GM21717 (cell line): Measurements from ENCODE around the gene SRBD1.

Experiments used
- ATAC-seq: cut with Tn5 transposase; IDR thresholded peaks from one replicate; pipeline ENCODE4 v1.9.1; 2021; ENCODE audit warnings: mild to moderate bottlenecking, moderate library complexity; ENCODE audit not compliant: unreplicated experiment

Gene SRBD1

DNA sequence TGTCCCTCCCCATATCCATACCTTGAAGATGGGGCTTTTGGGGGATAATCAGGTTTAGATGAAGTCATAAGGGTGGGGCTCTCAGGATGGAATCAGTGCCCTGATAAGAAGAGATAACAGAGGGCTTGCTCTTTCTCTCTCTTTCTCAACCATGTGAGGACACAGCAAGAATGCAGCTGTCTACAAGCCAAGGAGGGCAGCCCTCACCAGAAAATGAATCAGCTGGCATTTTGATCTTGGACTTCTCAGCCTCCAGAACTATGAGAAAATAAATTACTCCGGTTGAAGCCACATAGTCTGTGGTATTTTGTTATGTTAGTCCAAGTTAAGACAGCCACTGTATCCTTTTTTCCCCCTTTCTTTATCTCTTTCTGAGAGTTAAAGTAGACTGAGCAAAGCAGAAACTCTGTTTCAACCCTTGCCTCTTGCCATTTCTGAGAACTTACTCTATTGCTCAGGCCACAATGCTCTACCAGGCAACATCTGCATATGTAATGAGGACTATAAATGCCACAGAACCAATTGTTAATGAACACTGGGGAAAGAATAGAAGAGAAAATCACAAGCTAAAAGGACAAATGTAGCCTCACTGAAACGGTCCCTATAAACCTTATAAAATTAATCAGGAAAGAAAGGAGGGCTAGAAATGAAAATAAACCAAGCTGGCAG lies 56.9 kb downstream of the SRBD1 start:
- no peak for ATAC-seq

DNA sequence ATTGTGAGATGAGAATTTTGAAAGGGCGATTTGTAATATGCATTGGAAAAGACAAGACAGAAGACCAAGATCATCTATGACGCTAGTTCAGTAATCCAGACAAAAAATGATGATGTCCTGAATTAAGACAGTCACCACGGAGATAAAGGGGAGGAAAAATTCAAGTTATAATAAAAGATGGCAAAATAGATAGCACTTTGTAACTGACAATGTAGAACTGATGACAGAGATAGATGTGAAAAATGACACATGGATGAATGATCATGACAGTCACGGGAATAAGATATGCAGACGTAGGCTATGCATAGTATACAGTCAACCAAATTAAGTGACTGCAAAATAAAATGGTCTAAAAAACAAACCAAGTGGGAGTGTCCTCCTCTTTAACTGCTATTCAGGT lies 59.2 kb downstream of the SRBD1 start:
- ATAC-seq = no peak

DNA sequence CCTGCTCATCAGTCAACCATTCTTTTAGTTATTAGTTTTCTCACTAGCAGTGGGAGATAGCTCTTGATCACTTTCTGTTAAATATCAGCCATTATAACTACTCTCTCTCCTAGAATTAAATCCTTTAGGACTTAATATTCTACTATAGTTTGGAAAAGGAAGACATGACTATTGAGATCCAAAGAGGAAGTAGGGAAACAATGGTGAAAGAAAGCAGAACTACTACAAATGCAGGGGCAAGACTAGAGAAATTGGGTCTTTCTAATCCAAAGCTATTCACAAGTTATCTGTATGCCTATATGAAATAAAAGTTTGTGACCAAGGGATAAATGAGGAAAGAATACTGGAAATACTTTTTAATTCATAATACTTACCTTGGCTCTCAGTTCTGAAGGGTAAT lies 65.1 kb downstream of the SRBD1 start:
- ATAC-seq = no peak

DNA sequence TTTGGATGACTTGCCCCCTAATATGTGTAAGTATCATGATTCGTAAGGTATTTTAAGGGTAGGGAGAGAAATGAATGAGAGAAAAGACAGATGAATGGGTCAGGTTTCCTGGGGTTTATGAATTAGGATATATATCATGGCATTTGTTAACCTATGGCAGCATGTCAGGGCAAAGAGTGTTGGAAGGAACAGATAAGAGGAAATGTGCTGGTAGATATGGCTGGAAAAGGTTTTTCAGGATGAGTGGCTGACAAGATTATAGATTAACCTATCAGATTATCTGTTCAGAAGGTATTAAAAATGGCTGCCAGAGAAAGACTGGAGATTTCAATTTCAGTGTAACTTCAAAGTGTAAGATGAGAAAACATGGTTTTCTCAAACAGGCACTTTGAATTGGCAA lies 67.8 kb downstream of the SRBD1 start:
- ATAC-seq = no peak

DNA sequence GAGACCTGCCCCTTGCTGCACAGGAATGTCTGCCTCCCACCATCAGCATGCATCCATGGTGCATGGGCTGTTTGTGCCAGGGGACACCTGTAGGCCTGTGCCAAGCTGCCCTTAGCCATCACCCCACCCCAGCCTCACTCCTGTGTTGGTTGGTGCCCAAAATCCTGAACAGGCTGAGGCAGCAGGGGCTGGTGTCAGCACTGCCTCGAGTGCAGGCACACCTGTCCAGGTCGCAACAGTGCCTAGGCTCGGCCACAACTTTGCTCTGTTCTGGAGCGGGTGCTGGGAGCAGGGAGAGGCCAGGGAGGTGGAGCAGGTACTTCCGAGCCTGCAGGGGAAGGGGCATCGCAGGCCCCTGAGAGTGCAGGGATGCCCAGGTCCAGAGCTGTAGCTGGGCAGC lies 69.1 kb downstream of the SRBD1 start:
- ATAC-seq = no peak

DNA sequence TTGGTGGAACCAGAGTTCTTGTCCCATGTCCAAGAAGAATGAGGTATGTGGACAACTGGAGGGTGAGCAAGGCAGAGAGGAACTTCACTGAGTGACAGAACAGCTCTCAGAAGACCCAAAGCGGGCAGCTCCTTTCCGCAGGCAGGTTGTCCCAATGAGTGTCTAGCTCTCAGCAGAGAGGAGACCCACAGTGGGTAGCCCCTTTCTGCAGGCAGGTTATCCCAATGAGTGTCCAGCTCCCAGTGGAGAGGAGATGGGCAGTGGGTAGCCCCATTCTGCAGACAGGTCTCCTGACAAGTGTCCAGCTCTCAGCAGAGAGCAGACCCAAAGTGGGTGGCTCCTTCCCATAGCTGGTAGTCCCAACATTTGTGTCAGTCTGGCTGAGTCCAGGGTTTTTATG lies 69.6 kb downstream of the SRBD1 start:
- no peak for ATAC-seq

DNA sequence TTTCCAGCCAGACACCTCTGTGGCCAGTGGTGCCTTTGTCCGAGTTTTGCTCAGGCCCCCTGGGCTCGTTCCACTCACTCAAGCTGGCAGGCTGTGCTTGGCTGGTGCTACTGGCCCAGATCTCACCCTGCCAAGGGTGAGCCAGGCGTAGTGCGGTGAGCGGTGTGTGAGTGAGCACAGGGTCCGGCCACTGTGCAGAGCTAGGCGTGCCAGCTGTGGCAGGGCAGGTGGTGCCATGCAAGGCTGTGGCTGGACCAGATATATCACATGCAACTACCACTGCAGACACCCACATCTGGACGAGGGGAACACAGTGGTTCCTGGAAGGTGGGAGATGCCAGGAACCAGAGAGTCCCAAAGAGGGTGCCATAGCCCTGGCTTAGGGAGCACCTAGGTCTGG lies 70.1 kb downstream of the SRBD1 start:
- no peak for ATAC-seq

DNA sequence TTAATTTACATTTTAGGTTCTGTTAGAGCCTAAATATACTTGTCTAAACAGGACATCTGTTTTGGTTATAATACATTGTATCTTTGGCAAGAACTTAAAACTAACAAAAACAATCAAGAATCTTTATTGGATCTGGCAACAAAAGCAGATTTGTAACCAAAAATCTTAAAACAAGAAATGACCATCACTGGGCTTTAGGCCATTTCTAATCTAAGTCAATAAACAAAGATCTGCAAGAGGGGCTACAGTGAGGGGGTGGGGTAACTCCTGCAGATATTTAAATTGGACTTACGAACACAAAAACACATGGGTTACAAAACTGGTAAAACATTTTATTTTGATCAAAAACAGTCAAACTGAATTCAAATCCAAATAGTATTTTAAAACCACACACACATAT lies 77.3 kb downstream of the SRBD1 start:
- no peak for ATAC-seq

DNA sequence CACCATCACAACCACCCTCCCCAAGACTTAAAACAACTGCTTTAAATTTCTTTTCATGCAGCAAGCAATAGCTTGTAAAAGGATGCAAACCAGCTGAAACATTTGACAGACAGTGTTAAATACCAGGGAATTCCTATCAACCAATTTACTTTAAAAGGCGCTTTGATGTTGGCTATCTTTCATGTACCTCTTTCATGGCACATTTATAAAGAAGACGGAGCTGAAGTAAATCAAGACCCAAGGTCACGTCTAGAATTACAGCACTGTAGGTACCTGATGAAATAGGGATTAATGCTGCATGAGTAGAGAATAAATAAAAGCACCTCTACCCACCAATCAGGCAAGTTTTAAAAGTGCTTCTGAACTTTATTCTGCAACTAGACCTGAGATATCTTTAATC lies 78.9 kb downstream of the SRBD1 start:
- no peak for ATAC-seq

DNA sequence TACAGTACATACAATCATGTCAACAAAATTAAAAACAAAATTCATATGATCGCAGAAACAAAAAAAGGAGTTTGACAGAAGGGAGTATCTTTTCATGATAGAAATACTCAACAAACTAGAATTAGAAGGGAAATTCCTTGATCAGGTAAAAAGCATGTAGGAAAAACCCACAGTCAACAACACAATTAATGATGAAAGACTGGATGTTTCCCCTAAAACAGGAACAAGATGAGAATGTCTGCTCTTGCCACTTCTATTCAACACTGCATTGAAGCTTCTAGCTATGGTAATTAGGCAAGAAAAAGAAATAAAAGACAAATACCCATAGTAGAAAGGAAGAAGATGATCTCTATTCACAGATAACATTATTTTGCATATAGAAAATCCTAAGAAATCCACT lies 87.1 kb downstream of the SRBD1 start:
- ATAC-seq = no peak

DNA sequence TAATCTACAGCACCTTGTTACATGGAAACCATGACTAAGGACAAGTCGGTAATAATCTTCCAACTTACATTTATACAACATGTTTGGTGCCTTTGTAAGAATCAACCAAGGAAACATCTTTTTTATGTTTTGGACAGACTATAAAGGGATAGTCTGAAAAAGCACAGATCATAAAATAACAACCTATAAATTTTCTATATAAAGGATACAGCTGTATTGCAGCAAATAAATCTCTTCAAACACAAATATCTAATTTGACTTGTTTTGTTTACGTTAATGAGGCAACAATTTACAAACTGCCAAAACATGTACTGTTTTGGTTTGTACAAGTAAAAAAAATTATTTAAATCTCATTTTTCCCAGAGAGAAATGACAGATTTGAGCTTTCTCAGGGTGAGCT lies 92.5 kb downstream of the SRBD1 start:
- ATAC-seq = no peak

DNA sequence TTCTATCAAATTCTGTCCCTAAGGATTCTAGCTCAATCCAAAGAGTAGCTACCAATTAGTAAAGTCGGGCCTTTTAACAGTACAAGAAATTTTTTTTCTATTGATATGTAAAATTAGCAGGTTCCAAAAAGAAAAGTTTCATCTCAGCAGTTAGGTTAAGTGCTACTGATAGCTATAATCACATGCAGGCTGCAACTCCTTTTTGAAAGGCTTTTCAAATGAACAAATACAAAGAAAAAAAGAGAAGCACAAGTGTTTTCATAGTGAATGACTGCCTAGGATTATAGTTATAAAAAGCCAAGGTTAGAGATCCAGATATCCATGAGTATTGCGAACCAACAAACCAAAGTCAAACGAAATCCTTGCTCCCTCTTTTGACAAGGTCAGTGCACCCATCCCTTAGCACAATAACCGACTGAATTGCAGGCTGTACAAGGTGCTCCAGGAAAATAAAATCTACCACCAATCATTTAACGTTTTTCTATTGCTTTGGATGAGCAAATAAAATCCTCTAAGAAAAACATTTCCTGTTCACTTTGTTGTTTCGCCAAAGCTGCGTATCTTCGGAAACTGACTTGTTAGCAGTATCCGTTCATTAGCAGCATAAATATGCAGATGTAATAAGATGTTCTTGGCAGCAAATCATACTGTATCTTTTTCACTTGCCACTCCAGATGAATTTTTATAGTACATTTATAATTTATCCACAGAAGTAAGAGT lies 100.2 kb downstream of the SRBD1 start:
- no peak for ATAC-seq

DNA sequence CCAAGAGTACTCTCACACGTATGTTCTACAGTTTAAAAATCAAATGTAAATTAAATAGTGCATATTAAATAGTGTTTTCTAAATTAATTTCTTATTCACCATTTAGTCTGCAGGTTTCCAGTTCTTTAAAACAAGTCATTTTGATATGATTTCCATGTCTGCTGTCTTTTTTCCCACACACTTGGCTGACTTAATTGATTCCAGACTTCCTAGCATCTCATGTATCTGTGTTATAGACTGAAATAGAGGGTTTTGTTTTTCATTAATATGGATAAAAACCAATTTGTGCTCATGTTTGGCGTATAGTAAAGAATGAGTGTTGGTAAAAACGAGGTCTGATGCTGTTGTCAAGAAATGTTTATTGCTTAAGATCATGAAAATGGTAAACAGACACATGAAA lies 104.3 kb downstream of the SRBD1 start:
- ATAC-seq = no peak

DNA sequence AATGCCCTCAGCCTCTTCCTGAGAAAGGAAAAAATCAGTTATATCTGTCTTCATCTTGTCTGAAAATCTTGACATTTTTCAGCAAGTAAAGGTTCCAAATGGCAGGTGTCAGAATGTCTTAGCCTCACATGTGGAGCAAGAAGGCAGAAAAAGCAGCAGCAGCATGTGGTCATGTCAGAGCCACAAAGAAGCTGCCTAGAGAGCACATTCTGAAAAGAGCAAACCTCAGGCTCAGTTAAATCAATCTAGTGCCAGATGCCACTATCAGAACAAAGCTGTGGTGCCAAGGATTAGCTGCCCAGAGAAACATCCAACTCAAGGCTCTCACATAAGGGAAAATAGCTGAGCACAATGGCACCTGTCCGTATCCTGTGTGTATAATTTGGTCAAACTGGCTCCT lies 105.9 kb downstream of the SRBD1 start:
- no peak for ATAC-seq

DNA sequence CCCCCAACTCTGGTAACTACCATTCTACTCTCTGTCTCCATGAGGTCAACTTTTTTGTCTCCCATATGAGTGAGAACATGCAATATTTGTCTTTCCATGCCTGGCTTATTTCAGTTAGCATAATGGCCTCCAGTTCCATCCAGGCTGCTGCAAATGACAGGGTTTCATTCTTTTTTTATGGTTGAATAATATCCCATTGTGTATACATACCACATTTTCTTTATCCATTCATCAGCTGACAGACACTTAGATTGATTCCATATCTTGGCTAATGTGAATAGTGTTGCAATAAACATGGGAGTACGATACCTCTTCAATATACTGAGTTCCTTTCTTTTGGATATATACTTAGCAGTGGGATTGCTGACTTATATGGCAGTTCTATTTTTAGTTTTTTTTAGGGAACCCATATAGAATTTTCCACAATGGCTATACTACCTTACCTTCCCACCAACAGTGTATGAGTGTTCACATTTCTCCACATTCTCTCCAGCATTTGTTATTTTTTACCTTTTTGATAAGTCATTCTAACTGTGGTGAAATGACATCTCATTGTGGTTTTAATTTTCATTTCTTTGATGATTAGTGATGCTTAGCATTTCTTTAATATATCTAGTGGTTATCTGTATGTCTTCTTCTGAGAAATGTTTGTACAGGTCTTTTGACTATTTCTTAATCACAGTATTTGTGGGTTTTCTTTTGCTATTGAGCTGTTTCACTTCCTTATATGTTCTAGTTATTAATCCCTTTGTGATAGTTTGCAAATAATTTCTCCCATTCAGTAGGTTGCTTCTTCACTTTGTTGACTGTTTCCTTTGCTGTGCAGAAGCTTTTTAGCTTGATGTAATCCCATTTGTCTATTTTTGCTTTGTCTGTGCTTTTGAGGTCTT lies 112.2 kb downstream of the SRBD1 start:
- no peak for ATAC-seq

DNA sequence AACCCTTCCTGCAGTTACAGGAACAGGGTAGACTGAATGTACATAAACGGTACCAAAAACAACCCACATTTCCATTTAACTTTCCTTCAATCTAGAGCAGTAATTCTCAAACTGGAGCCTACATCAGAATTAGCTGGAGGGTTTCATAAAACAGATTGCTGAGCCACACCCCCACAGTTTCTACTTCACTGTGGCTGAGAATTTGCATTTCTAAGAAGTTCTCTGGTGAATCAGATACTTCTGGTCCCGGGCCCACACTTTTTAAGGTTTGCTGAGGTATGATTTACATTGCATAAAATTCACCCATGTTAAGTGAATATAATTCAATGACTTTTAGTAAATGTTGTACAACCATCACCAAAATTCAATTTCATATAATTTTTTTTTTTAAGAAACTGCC lies 113.7 kb downstream of the SRBD1 start:
- ATAC-seq = no peak

DNA sequence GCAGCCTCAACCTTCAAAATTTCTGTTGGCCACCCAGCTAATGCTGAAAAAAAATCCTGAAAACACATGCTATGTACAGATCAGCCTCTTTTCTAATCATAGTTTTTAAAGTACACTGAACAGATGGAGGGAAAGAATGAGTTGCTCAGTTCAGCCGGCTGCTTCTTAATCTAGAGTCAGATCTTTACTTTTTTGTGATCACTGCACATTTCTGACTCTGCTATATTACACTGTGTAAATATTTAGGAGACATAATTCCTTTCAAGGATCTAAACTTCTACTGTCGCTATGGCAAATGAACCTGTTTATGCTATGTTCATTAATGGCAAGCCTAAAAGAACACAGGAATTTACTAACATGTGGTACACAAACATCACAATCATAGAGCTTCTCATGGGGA lies 114.2 kb downstream of the SRBD1 start:
- no peak for ATAC-seq

DNA sequence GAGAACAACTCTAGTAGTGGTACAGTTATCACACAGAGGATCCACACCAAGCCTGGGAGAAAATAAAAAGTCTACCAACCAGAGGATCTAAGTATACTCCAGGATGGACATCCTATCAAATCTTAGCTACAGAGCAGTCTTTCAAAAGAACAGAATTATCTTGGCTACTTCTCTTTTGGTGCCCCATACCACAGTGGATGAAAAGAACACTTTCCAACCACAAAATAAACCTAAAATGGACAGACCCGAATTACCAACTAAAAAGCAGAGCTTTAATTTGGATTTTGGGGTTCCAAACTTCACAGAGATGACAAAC lies 116.1 kb downstream of the SRBD1 start:
- ATAC-seq = no peak

DNA sequence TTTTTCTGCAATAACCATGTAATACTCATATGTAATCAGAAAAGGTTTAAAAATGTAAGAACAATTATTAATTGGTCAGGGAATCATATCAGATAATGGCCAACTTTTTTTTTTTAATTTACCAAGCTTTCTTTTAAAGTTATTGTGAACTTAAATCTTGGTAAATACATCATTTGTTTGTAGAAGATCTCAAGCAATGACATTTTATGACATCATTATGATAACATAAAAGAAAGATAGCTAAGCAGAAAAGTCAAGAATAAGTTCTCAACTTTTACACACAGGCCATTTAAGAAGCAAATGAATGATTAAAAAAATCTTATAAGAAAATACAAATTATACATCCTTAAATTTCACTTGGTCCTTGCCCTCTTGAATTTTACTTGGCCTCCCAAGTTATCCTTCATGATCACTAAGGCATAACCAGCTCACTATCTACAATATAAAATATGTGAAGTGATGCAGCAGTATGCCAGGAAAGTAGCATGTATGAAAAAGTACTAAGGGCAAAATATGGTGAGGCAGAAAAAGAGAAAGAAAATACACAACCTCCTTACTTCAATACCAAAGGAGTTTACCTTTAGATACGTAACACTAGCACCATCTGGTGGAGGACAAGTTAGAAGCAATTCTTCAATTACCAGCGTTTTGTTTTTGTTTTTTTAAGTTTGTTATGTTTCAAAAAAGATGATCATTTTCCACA lies 116.6 kb downstream of the SRBD1 start:
- ATAC-seq = no peak

DNA sequence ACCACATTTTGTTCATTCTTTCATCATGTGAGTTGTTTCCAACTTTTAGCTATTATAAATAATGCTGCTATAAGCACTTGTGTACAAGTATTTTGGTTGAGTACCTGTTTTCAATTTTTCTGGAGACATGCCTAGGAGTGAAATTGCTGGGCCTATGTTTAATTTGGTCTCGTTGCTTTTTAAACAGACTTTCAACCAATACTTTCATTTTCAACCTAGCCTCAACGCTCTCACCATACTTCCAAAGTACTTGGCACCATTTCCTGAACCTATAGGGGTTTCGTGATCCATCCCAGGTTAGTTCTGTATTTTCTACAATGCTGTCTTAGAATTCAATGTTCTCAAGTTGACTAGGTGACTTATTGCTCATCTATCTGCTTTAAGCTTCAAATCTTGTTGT lies 126.1 kb downstream of the SRBD1 start:
- ATAC-seq = no peak

DNA sequence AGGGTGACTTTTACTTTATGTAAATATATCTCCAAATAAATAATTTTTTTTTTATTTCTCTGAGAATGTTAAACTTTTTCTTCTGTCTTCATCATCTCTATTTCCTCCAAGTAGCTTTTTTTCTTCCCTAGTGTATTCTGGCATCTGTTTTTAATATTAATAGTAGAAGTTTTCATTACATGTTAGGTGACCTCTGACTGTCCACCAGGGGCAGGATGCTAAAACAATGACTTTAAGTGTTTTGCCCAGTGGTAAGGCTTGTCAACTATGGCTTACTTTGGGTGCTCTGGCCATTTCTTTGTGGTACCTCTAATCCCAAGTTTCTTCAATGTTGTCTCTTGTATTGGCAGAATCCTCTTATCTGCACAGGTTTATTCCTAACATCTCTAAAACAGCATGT lies 127.1 kb downstream of the SRBD1 start:
- ATAC-seq = no peak

DNA sequence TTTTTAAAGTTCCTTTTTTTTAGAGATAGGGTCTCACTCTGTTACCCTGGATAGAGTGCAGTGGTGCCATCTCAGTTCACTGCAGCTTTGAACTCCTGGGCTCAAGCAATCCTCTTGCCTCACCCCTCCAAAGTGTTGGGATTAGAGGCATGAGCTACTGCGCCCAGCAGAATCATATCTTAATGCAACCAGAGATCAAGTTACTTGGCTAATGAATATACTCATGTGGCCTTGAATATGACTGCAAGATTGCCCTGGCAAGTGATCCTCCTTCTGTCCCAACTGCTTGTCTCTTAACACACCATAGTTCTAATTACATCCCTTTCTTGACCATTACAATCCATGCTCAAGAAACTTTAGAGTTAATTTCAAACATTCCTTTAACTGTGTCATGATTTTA lies 133.5 kb downstream of the SRBD1 start:
- ATAC-seq = no peak
